IMR-90 (cell line): ENCODE data around the gene SCFD2. TPM values are rescaled to one million over a fixed set of nuclear protein-coding genes. Genes with fewer than 3 reads are reported as not detected.

Experiments used
- ATAC-seq: fragments of 200-7000 bp; cut with Tn5 transposase; 2 replicates; pipeline ENCODE4 v1.9.1; 2020; ENCODE audit warnings: low read depth, mild to moderate bottlenecking, moderate library complexity
- BruUV-seq: library from RNA; stranded (reverse); fragments of 400-500 nt; replicated peaks from 2 replicates; lab custom pipeline; 2021; lab: Mats Ljungman, UMichigan
- CTCF ChIA-PET: fragments of 300-600 bp; formaldehyde crosslinking; extraction: SDS; loops from one replicate; lab custom pipeline; 2021; ENCODE audit warnings: antibody characterized with exemption; lab: Yijun Ruan, JAX
- POLR2A ChIA-PET: fragments of 300-600 bp; sonication (Branson Sonifier 250); formaldehyde crosslinking; loops from one replicate; lab custom pipeline; 2022; ENCODE audit warnings: antibody characterized with exemption; ENCODE audit not compliant: unreplicated experiment; lab: Charles Lee
- DNase-seq: peaks from one replicate; pipeline ENCODE4 v3.0.0; 2013
- H2AFZ ChIP-seq: replicated peaks from 2 replicates; pipeline ENCODE3; 2013; ENCODE audit warnings: low read length, mild to moderate bottlenecking; ENCODE audit not compliant: poor library complexity
- H2AK5ac ChIP-seq: 2 replicates; pipeline ENCODE4 v1.6.1; 2013; ENCODE audit warnings: low read depth, low read length, inconsistent platforms
- H2AK9ac ChIP-seq: replicated peaks from 2 replicates; pipeline ENCODE3; 2013; ENCODE audit warnings: mild to moderate bottlenecking, low read depth, low read length, moderate library complexity; ENCODE audit not compliant: poor library complexity
- H2BK120ac ChIP-seq: 2 replicates; pipeline ENCODE4 v1.6.1; 2013; ENCODE audit warnings: low read depth, low read length, inconsistent platforms
- H2BK15ac ChIP-seq: 3 replicates; pipeline ENCODE4 v1.6.1; 2013; ENCODE audit warnings: low read depth, low read length, inconsistent platforms
- H2BK20ac ChIP-seq: 2 replicates; pipeline ENCODE4 v1.6.1; 2013; ENCODE audit warnings: low read depth, mild to moderate bottlenecking, inconsistent platforms, low read length, moderate library complexity
- H2BK5ac ChIP-seq: 2 replicates; pipeline ENCODE4 v1.6.1; 2013; ENCODE audit warnings: mild to moderate bottlenecking, low read depth, low read length, inconsistent platforms; ENCODE audit not compliant: poor library complexity, severe bottlenecking
- H3K14ac ChIP-seq: replicated peaks from 2 replicates; pipeline ENCODE4 v1.6.1; 2013; ENCODE audit warnings: low read depth, low read length, inconsistent platforms
- H3K18ac ChIP-seq: 2 replicates; pipeline ENCODE4 v1.6.1; 2013; ENCODE audit warnings: low read depth, low read length, control low read depth
- H3K23ac ChIP-seq: 2 replicates; pipeline ENCODE4 v1.6.1; 2013; ENCODE audit warnings: low read depth, low read length, inconsistent platforms
- H3K27ac ChIP-seq: 2 replicates; pipeline ENCODE4 v1.5.1; 2013; ENCODE audit warnings: mild to moderate bottlenecking, control low read depth, low read length; ENCODE audit not compliant: insufficient read depth
- H3K27me3 ChIP-seq: 2 replicates; pipeline ENCODE4 v1.6.1; 2013; ENCODE audit warnings: low read length; ENCODE audit not compliant: control insufficient read depth, insufficient read depth
- H3K36me3 ChIP-seq: 2 replicates; pipeline ENCODE4 v1.6.1; 2013; ENCODE audit warnings: low read length, mixed read lengths; ENCODE audit not compliant: control insufficient read depth, insufficient read depth
- H3K4ac ChIP-seq: 2 replicates; pipeline ENCODE4 v1.6.1; 2013; ENCODE audit warnings: low read depth, low read length, inconsistent platforms
- H3K4me1 ChIP-seq: 2 replicates; pipeline ENCODE4 v1.6.1; 2013; ENCODE audit warnings: low read length, mixed read lengths; ENCODE audit not compliant: control insufficient read depth, insufficient read depth
- H3K4me2 ChIP-seq: 2 replicates; pipeline ENCODE4 v1.6.1; 2013; ENCODE audit warnings: low read depth, mild to moderate bottlenecking, control low read depth, low read length, moderate library complexity
- H3K4me3 ChIP-seq: 2 replicates; pipeline ENCODE4 v1.5.1; 2013; ENCODE audit warnings: low read depth, mild to moderate bottlenecking, control low read depth, low read length, moderate library complexity; ENCODE audit not compliant: insufficient read depth
- H3K56ac ChIP-seq: 2 replicates; pipeline ENCODE4 v1.6.1; 2013; ENCODE audit warnings: low read length, inconsistent platforms; ENCODE audit not compliant: insufficient read depth; ENCODE audit errors: extremely low read depth
- H3K79me1 ChIP-seq, 2 experiments: 2 replicates each; pipeline ENCODE4 v1.6.1; 2013; ENCODE audit warnings: low read length in 2 of 2, inconsistent platforms in 1 of 2, low read depth in 1 of 2
- H3K9ac ChIP-seq: 2 replicates; pipeline ENCODE4 v1.6.1; 2013; ENCODE audit warnings: low read depth, low read length, control low read depth
- H3K9me1 ChIP-seq: 2 replicates; pipeline ENCODE4 v1.6.1; 2013; ENCODE audit warnings: low read length, inconsistent platforms; ENCODE audit not compliant: insufficient read depth
- H3K9me3 ChIP-seq: 2 replicates; pipeline ENCODE4 v1.6.1; 2013; ENCODE audit warnings: low read length; ENCODE audit not compliant: control insufficient read depth, insufficient read depth
- H4K20me1 ChIP-seq: 2 replicates; pipeline ENCODE4 v1.6.1; 2013; ENCODE audit warnings: low read length, inconsistent platforms; ENCODE audit not compliant: insufficient read depth
- H4K5ac ChIP-seq: 2 replicates; pipeline ENCODE4 v1.6.1; 2013; ENCODE audit warnings: mild to moderate bottlenecking, low read depth, low read length, control low read depth
- H4K8ac ChIP-seq, 2 experiments: 2 replicates each; pipeline ENCODE4 v1.6.1; 2013; ENCODE audit warnings: low read depth in 2 of 2, low read length in 2 of 2, control low read depth in 1 of 2, inconsistent platforms in 1 of 2
- H4K91ac ChIP-seq: 2 replicates; pipeline ENCODE4 v1.6.1; 2013; ENCODE audit warnings: low read depth, low read length, inconsistent platforms; ENCODE audit not compliant: insufficient read depth
- BHLHE40 ChIP-seq: fragments of 150-350 bp; IDR thresholded peaks from 2 replicates; pipeline ENCODE4 v1.6.1; 2016; ENCODE audit warnings: mild to moderate bottlenecking, low read depth, low read length
- CEBPB ChIP-seq: IDR thresholded peaks from 2 replicates; pipeline ENCODE4 v1.6.1; 2012; ENCODE audit warnings: low read depth, low read length, improper control_type of control experiment
- CHD1 ChIP-seq: IDR thresholded peaks from 2 replicates; pipeline ENCODE4 v1.6.1; 2012; ENCODE audit warnings: low read depth, low read length, improper control_type of control experiment
- CTCF ChIP-seq: conservative IDR thresholded peaks from 2 replicates; pipeline ENCODE4 v1.5.1; 2012; ENCODE audit warnings: mild to moderate bottlenecking, low read depth, low read length, improper control_type of control experiment
- ELK1 ChIP-seq: fragments of 150-350 bp; IDR thresholded peaks from 2 replicates; pipeline ENCODE4 v1.6.1; 2016; ENCODE audit warnings: low read depth, mild to moderate bottlenecking, low read length, moderate library complexity, borderline replicate concordance
- FOS ChIP-seq: fragments of 150-350 bp; IDR thresholded peaks from 2 replicates; pipeline ENCODE4 v1.6.1; 2016; ENCODE audit warnings: low read depth, low read length
- MAFK ChIP-seq: IDR thresholded peaks from 2 replicates; pipeline ENCODE4 v1.6.1; 2012; ENCODE audit warnings: low read depth, low read length, improper control_type of control experiment
- MAZ ChIP-seq: IDR thresholded peaks from 2 replicates; pipeline ENCODE4 v1.6.1; 2012; ENCODE audit warnings: low read depth, mild to moderate bottlenecking, low read length, improper control_type of control experiment, moderate library complexity, borderline replicate concordance
- MXI1 ChIP-seq: IDR thresholded peaks from 2 replicates; pipeline ENCODE4 v1.6.1; 2012; ENCODE audit warnings: low read depth, mild to moderate bottlenecking, low read length, moderate library complexity, borderline replicate concordance
- NFE2L2 ChIP-seq: fragments of 150-350 bp; IDR thresholded peaks from 2 replicates; pipeline ENCODE4 v1.6.1; 2016; ENCODE audit warnings: low read depth, mild to moderate bottlenecking, low read length
- POLR2A ChIP-seq: IDR thresholded peaks from 2 replicates; pipeline ENCODE4 v1.6.1; 2012; ENCODE audit warnings: mild to moderate bottlenecking, low read depth, low read length
- RAD21 ChIP-seq: IDR thresholded peaks from 2 replicates; pipeline ENCODE4 v1.6.1; 2012; ENCODE audit warnings: low read length, improper control_type of control experiment
- RCOR1 ChIP-seq: IDR thresholded peaks from 2 replicates; pipeline ENCODE4 v1.6.1; 2012; ENCODE audit warnings: mild to moderate bottlenecking, low read length, improper control_type of control experiment; ENCODE audit not compliant: insufficient replicate concordance
- RFX5 ChIP-seq: IDR thresholded peaks from 2 replicates; pipeline ENCODE4 v1.8.0; 2012; ENCODE audit warnings: low read depth, mild to moderate bottlenecking, low read length, moderate library complexity
- SMC3 ChIP-seq: fragments of 150-350 bp; IDR thresholded peaks from 2 replicates; pipeline ENCODE4 v1.6.1; 2016; ENCODE audit warnings: low read depth, mild to moderate bottlenecking, antibody characterized with exemption, low read length, moderate library complexity
- USF2 ChIP-seq: fragments of 150-350 bp; IDR thresholded peaks from 2 replicates; pipeline ENCODE4 v1.6.1; 2017; ENCODE audit warnings: mild to moderate bottlenecking, antibody characterized with exemption, low read length, low read depth
- WGBS, 2 experiments: methylation state at CpG; one replicate each; pipeline versions ENCODE4 v1.1.5 to v1.1.7; 2013; ENCODE audit warnings: missing lambda C conversion rate in 2 of 2; ENCODE audit not compliant: insufficient read length in 1 of 2; ENCODE audit errors: extremely low coverage in 2 of 2; 5-methylcytosine and 5-hydroxymethylcytosine counted together
- dilution Hi-C: fragments of 300-500 bp; cut with HindIII; formaldehyde crosslinking; loops from one replicate; pipeline ENCODE4 v1.14.3; 2018; ENCODE audit warnings: low sequenced_read_pairs; ENCODE audit not compliant: unreplicated experiment
- in situ Hi-C: fragments of 300-500 bp; cut with MboI; formaldehyde crosslinking; loops from 3 replicates; pipeline ENCODE4 v1.14.3; 2019; ENCODE audit warnings: low sequenced_read_pairs, inconsistent platforms, mixed read lengths
- intact Hi-C: fragments of 100-400 bp; cut with micrococcal nuclease; formaldehyde crosslinking; loops from 2 replicates; pipeline ENCODE4 v1.10.0; 2022
- polyA plus RNA-seq, 3 experiments: library from polyadenylated mRNA; depleted of rRNA; stranded (reverse); fragments of >200 nt; gene quantifications; 2 replicates each; pipeline ENCODE4 v1.2.3, GENCODE V29; 2012; ENCODE audit warnings: low replicate concordance in 1 of 3
- total RNA-seq: library from RNA; depleted of rRNA; stranded (reverse); fragments of >200 nt; gene quantifications from 2 replicates; pipeline ENCODE4 v1.2.3, GENCODE V29; 2012

The SCFD2 gene
- total and polyA plus RNA-seq, 2 of the 4 experiments (the other 2 are of a cell fraction): 18.9 to 62.4 TPM

GRCh38 chr4:53043055-53043454 is 322.8 kb downstream of the SCFD2 start:
- H3K4me2 ChIP-seq: no peak overlapping the region
- H3K9ac ChIP-seq: no peak overlapping the region
- H3K27ac ChIP-seq: no peak overlapping the region
- H3K27me3 ChIP-seq: no peaks in the 10 kb centered on the region
- H2BK15ac ChIP-seq: no peak overlapping the region; the same call in 2 of the 3 replicates
- H2AFZ ChIP-seq: no peak overlapping the region
- H2AK9ac ChIP-seq: no peak overlapping the region
- BruUV-seq: no TSS peak
- no peak overlapping the region for H3K4ac ChIP-seq
- no peak overlapping the region for H3K56ac ChIP-seq
- H4K8ac ChIP-seq: no peak overlapping the region
- peak overlapping the region; percentile 31; the same call in 1 of the 2 replicates for H3K14ac ChIP-seq
- H3K9me3 ChIP-seq: no peaks in the 10 kb centered on the region
- no peak overlapping the region for H3K4me3 ChIP-seq
- intact Hi-C loops (no loop called here), in situ Hi-C loops (no loop called here), dilution Hi-C loops (no loop called here)
- H3K23ac ChIP-seq: no peak overlapping the region
- no CpG with 5 or more reads among the region's 3 CpGs for WGBS, 2 experiments
- H3K18ac ChIP-seq: no peak overlapping the region
- TF ChIP-seq CEBPB: no peak
- TF ChIP-seq MXI1: no peak
- no peak for TF ChIP-seq BHLHE40
- TF ChIP-seq ELK1: no peak
- no peak for TF ChIP-seq POLR2A
- TF ChIP-seq RCOR1: no peak
- no peak for TF ChIP-seq MAFK
- TF ChIP-seq RFX5: no peak
- no peak for TF ChIP-seq FOS
- no peak for TF ChIP-seq NFE2L2
- TF ChIP-seq MAZ: no peak
- TF ChIP-seq SMC3: no peak
- no peak for TF ChIP-seq RAD21
- no peak for TF ChIP-seq USF2
- TF ChIP-seq CTCF: no peak
- no peak for TF ChIP-seq CHD1
- H2BK5ac ChIP-seq: no peak overlapping the region
- no peak overlapping the region for H2BK20ac ChIP-seq
- H3K9me1 ChIP-seq: peaks cover 6% of the 10 kb centered on the region; the same call in 1 of the 2 replicates
- no peak overlapping the region; the same call in 1 of the 2 replicates for H2AK5ac ChIP-seq
- no peaks in the 10 kb centered on the region for H4K20me1 ChIP-seq
- H4K5ac ChIP-seq: no peak overlapping the region
- H3K79me1 ChIP-seq: no peaks in the 10 kb centered on the region
- no peak for DNase-seq
- ChIA-PET CTCF (no interaction called here), POLR2A (no interaction called here)
- no peak overlapping the region for H2BK120ac ChIP-seq
- peaks cover 5% of the 10 kb centered on the region for H3K4me1 ChIP-seq
- no peak for ATAC-seq
- no peak overlapping the region for H4K91ac ChIP-seq
- H3K36me3 ChIP-seq: no peaks in the 10 kb centered on the region
